Activated CD4-positive, CD25-positive, alpha-beta regulatory T cell treated with anti-CD3 and anti-CD28 coated beads, Interleukin-2, amount 50 U/mL, for 24 hours (primary cell): ENCODE measurements around the gene LHCGR.
"Not testable (repeated sequence)": the region's sequence is repeated elsewhere in the genome, so short reads cannot be mapped to it uniquely, and the experiment has no call there.

Source experiments
- ATAC-seq, 2 donors: fragments of 150-1000 bp; cut with Tn5 transposase; one replicate each; pipeline ENCODE4 v1.10.0; 2021; ENCODE audit warnings: mild to moderate bottlenecking in 1 of 2, moderate library complexity in 1 of 2

The LHCGR gene

GRCh38 chr2:48703621-48704020 is 51.9 kb downstream of the LHCGR start:
- not testable (repeated sequence) for ATAC-seq

GRCh38 chr2:48699348-48699930 is 56.1 kb downstream of the LHCGR start:
- ATAC-seq: no peak

GRCh38 chr2:48696881-48697280 is 58.6 kb downstream of the LHCGR start:
- ATAC-seq: no peak

- no peak for ATAC-seq
Observed at GRCh38 chr2:48695991-48696390, 59.5 kb downstream of the LHCGR start.

GRCh38 chr2:48694149-48694548 is 61.4 kb downstream of the LHCGR start:
- no peak for ATAC-seq

GRCh38 chr2:48693645-48694044 is 61.9 kb downstream of the LHCGR start:
- no peak for ATAC-seq

- ATAC-seq: no peak
Observed at GRCh38 chr2:48693066-48693465, 62.5 kb downstream of the LHCGR start.

GRCh38 chr2:48691935-48692691 is 63.4 kb downstream of the LHCGR start:
- no peak for ATAC-seq

- no peak for ATAC-seq
Observed at GRCh38 chr2:48685126-48685525, 70.4 kb downstream of the LHCGR start.

- ATAC-seq: no peak
Observed at GRCh38 chr2:48677450-48677849, 78.1 kb downstream of the LHCGR start.

- no peak for ATAC-seq
Observed at GRCh38 chr2:48674933-48675332, 80.6 kb downstream of the LHCGR start.

GRCh38 chr2:48673581-48673980 is 81.9 kb downstream of the LHCGR start:
- ATAC-seq: no peak

GRCh38 chr2:48668992-48669391 is 86.5 kb downstream of the LHCGR start:
- no peak for ATAC-seq

- ATAC-seq: no peak
Observed at GRCh38 chr2:48651158-48651790, 104.2 kb downstream of the LHCGR start.

GRCh38 chr2:48638261-48638660 is 117.3 kb downstream of the LHCGR start:
- no peak for ATAC-seq
